ENCODE data around the gene CARD19. TPM values are rescaled to one million over a fixed set of nuclear protein-coding genes. Genes with fewer than 3 reads are reported as not detected.

The CARD19 gene
- total RNA-seq, 4 donors from 2014 or later: 49.6 to 82.4 (median 70.9) TPM

- TF ChIP-seq POLR2A (IDR thresholded peaks at IDR 0.05) (no peak), CTCF (IDR thresholded peaks at IDR 0.05 in 4 of 5, conservative IDR thresholded peaks at IDR 0.05 in 1 of 5) (no peak)
- H3K27ac ChIP-seq: no peak overlapping the region
- H3K9me3 ChIP-seq: no peaks in the 10 kb centered on the region
- intact Hi-C loops (cut with DNase I; ENCODE audit: low total_unique reads): no loop called here
- ATAC-seq: no peak
- H3K4me3 ChIP-seq: no peak overlapping the region
- no peaks in the 10 kb centered on the region for H3K27me3 ChIP-seq
- peak in 1 of 2 donors; percentile 8 for DNase-seq
- in situ Hi-C loops (cut with MboI; ENCODE audit: low sequenced_read_pairs in 4 of 4): no loop called here
- no peaks in the 10 kb centered on the region for H3K4me1 ChIP-seq
- H3K36me3 ChIP-seq: no peaks in the 10 kb centered on the region
These were observed 13.1 kb upstream of the CARD19 start for GRCh38 chr9:93082841-93083411.

- Histone ChIP-seq H3K27ac (no peak overlapping the region), H3K4me1 (no peaks in the 10 kb centered on the region), H3K36me3 (no peaks in the 10 kb centered on the region), H3K4me3 (no peak overlapping the region), H3K9me3 (no peaks in the 10 kb centered on the region), H3K27me3 (no peaks in the 10 kb centered on the region)
- TF ChIP-seq CTCF (IDR thresholded peaks at IDR 0.05 in 4 of 5, conservative IDR thresholded peaks at IDR 0.05 in 1 of 5) (no peak), POLR2A (IDR thresholded peaks at IDR 0.05) (no peak)
- ATAC-seq: no peak
- intact Hi-C loops (cut with DNase I; ENCODE audit: low total_unique reads) (no loop called here), in situ Hi-C loops (cut with MboI; ENCODE audit: low sequenced_read_pairs in 4 of 4) (no loop called here)
- peak in 1 of 2 donors; percentile 6 for DNase-seq
These were observed 12.2 kb upstream of the CARD19 start for GRCh38 chr9:93083592-93084470.

GRCh38 chr9:93084471-93084881 lies 11.5 kb upstream of the CARD19 start:
- Histone ChIP-seq H3K4me1 (no peaks in the 10 kb centered on the region), H3K27me3 (no peaks in the 10 kb centered on the region), H3K27ac (no peak overlapping the region), H3K9me3 (no peaks in the 10 kb centered on the region), H3K4me3 (no peak overlapping the region), H3K36me3 (no peaks in the 10 kb centered on the region)
- TF ChIP-seq CTCF (IDR thresholded peaks at IDR 0.05 in 4 of 5, conservative IDR thresholded peaks at IDR 0.05 in 1 of 5) (no peak), POLR2A (IDR thresholded peaks at IDR 0.05) (no peak)
- in situ Hi-C loops (cut with MboI; ENCODE audit: low sequenced_read_pairs in 4 of 4) (no loop called here), intact Hi-C loops (cut with DNase I; ENCODE audit: low total_unique reads) (no loop called here)
- ATAC-seq (no peak), DNase-seq (peak in 1 of 2 donors; percentile 4)

GRCh38 chr9:93085676-93086075 lies 10.3 kb upstream of the CARD19 start:
- H3K4me3 ChIP-seq: no peak overlapping the region
- ATAC-seq: no peak
- H3K36me3 ChIP-seq: no peaks in the 10 kb centered on the region
- H3K27me3 ChIP-seq: no peaks in the 10 kb centered on the region
- TF ChIP-seq CTCF (IDR thresholded peaks at IDR 0.05 in 4 of 5, conservative IDR thresholded peaks at IDR 0.05 in 1 of 5) (no peak), POLR2A (IDR thresholded peaks at IDR 0.05) (no peak)
- in situ Hi-C loops (cut with MboI; ENCODE audit: low sequenced_read_pairs in 4 of 4) (no loop called here), intact Hi-C loops (cut with DNase I; ENCODE audit: low total_unique reads) (no loop called here)
- peak in 1 of 2 donors; percentile 1 for DNase-seq
- H3K4me1 ChIP-seq: no peaks in the 10 kb centered on the region
- H3K27ac ChIP-seq: no peak overlapping the region
- no peaks in the 10 kb centered on the region for H3K9me3 ChIP-seq

Data from gastrocnemius medialis (tissue), 4 donors.